ENCODE data around the gene TBC1D22A. TPM values are rescaled to one million over a fixed set of nuclear protein-coding genes. Genes with fewer than 3 reads are reported as not detected.

TBC1D22A gene
- total RNA-seq, 4 donors from 2014 or later = 31.2 to 111 (median 41.8) TPM

DNA sequence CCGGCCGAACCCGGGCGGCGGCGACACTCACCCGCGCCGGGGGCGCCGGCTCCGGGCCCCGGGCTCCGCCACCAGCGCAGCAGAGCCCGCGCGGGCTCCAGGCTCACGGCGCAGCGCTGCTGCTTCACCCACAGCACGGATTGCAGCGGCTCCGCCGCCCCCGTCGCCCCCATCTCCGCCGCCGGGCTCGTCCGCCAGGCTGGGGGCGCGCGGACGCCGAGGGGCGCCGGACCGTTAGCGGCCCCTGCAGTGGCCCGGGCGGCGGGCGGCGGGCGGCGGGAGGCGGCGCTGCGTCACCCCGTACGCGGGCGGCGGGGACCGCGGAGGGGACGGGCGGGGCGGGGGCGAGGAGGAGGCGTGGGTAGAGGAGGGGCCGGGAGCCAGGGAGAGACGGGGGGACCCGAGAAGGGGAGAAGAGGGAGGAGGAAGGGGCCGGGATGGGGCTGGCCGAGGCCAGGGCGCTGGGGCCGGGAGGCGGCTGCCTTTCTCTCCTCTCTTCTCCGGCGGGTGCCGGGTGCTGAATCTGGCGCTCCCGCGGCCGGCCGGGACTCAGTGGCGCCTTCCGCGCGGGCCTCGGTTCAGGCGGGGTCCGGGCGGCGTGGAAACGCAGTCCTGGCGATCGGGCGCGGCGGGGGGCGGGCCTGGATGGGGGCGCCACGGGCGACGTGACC, 24.3 kb upstream of the TBC1D22A start, which contains the start of gene CERK:
TSS of gene CERK (minus strand) at position 277 of the 671 bp plus-strand sequence. CDS start at position 173, 104 bp downstream.
- in situ Hi-C loops (cut with MboI; ENCODE audit: low pct_ligation_motif_present in 1 of 4, low pct_unique_long_range_greater_than_20kb in 1 of 4, low sequenced_read_pairs in 3 of 4) = loop anchor here in 1 of 4 donors (25.0 kb wide), 1 partner anchor 176 kb away; no protein-coding TSS in a partner anchor
- intact Hi-C loops (cut with DNase I; ENCODE audit: low total_unique reads) = no loop called here
- 1% methylated on average over 19 of the region's 99 CpGs; no CpG with 5 or more reads in 1 of the 2 donors for WGBS, 2 donors (ENCODE audit: low coverage in 1 of 2)

DNA sequence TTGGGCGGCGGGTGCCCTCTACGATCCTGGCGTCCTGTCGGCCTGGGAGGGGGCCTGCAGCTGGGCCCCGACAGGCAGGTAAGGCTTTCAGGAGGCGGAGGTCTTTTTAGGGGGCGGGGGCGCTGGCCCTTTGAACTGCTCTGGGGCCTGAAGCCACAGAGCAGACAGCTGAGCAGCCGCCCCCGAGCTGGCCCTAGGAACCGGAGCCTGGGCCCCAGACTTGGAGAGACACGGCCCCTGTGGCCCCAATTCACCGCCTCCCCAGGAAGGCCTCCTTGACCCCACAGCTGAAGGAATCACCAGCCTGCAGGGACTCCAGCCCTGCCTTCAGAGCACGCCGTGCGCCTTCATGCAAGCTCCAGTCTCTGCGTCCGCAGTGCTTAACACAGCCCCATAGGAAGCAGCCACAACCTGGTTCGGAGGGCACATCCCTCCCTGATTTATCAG, 23.8 kb upstream of the TBC1D22A start:
- Histone ChIP-seq H3K27me3 (no peaks in the 10 kb centered on the region), H3K4me3 (peak overlapping the region; percentile 76 to 88 (median 84)), H3K9me3 (no peaks in the 10 kb centered on the region), H3K36me3 (no peaks in the 10 kb centered on the region), H3K27ac (peak overlapping the region; percentile 92 to 95 (median 94)), H3K4me1 (peaks cover 32 to 88% (median 62%) of the 10 kb centered on the region in 4 donors)
- no peak for DNase-seq
- in situ Hi-C loops (cut with MboI; ENCODE audit: low pct_ligation_motif_present in 1 of 4, low pct_unique_long_range_greater_than_20kb in 1 of 4, low sequenced_read_pairs in 3 of 4) (loop anchor here in 1 of 4 donors (25.0 kb wide), 1 partner anchor 176 kb away; no protein-coding TSS in a partner anchor), intact Hi-C loops (cut with DNase I; ENCODE audit: low total_unique reads) (no loop called here)
- WGBS, 2 donors (ENCODE audit: low coverage in 1 of 2) = 12% methylated on average over 12 of the region's 20 CpGs; no CpG with 5 or more reads in 1 of the 2 donors
- TF ChIP-seq EP300 (IDR thresholded peaks at IDR 0.05; ENCODE audit: low read depth) = no peak
- TF ChIP-seq POLR2AphosphoS5 (IDR thresholded peaks at IDR 0.05) = no peak
- TF ChIP-seq, protein P1, sequence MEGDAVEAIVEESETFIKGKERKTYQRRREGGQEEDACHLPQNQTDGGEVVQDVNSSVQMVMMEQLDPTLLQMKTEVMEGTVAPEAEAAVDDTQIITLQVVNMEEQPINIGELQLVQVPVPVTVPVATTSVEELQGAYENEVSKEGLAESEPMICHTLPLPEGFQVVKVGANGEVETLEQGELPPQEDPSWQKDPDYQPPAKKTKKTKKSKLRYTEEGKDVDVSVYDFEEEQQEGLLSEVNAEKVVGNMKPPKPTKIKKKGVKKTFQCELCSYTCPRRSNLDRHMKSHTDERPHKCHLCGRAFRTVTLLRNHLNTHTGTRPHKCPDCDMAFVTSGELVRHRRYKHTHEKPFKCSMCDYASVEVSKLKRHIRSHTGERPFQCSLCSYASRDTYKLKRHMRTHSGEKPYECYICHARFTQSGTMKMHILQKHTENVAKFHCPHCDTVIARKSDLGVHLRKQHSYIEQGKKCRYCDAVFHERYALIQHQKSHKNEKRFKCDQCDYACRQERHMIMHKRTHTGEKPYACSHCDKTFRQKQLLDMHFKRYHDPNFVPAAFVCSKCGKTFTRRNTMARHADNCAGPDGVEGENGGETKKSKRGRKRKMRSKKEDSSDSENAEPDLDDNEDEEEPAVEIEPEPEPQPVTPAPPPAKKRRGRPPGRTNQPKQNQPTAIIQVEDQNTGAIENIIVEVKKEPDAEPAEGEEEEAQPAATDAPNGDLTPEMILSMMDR (IDR thresholded peaks at IDR 0.05) = no peak
- TF ChIP-seq POLR2A (IDR thresholded peaks at IDR 0.05) = no peak

More for the DNA sequence above, 24.3 kb upstream of the TBC1D22A start, which contains the start of gene CERK:
- H3K27me3 ChIP-seq = no peaks in the 10 kb centered on the region
- TF ChIP-seq, protein P1 (IDR thresholded peaks at IDR 0.05) = no peak
- TF ChIP-seq EP300 (IDR thresholded peaks at IDR 0.05; ENCODE audit: low read depth) (no peak), POLR2A (IDR thresholded peaks at IDR 0.05) (peak; percentile 31), POLR2AphosphoS5 (IDR thresholded peaks at IDR 0.05) (no peak)
- H3K27ac ChIP-seq = peak within 1 kb of the TSS; percentile 92 to 95 (median 94)
- H3K9me3 ChIP-seq = no peaks in the 10 kb centered on the region
- H3K4me1 ChIP-seq = peaks cover 37 to 88% (median 65%) of the 10 kb centered on the region in 4 donors
- peak; percentile 87 for DNase-seq
- no peaks in the 10 kb centered on the region for H3K36me3 ChIP-seq
- H3K4me3 ChIP-seq = peak within 1 kb of the TSS; percentile 76 to 88 (median 84)

DNA sequence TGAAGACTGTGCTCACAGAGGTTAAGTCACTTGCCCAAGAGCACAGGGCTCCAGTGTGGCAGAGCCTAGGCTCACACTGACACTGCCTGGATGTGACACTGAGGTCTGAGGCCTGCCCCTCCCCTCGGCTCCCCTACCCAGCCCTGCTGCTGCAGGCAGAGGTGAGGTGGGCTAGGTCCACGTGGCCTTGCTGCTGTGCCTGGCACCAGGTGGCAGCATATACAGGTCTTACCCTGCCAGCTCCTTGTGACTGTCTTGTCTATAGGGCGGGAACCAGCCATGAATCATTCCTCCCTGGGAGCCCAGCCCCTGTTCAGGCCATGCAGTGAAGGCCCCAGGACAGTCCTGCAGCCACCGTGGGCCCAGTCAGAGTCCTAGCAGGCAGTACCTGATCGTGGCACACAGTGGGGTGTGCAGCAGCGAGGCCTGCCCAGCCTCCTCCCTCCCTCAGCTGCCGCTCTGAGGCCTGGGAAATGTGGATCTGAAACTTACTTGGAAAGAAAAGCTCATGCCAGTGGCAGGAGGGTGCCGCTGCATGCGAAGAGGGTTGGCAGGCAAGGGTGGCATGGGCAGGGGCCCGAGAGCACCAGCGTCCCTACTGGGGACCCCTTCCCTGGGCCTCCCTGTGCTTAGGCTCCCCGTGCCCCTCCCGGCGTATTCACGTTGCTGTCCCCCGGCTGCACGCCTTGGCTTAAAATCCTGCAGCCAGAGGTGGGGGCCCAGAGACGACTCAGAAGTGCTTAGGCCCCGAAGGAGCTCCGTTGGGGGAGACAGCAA, 23.2 kb upstream of the TBC1D22A start:
- Histone ChIP-seq H3K4me3 (peak overlapping the region; percentile 76 to 88 (median 84)), H3K27ac (peak overlapping the region; percentile 92 to 95 (median 94)), H3K4me1 (peaks cover 33 to 88% (median 60%) of the 10 kb centered on the region in 4 donors), H3K9me3 (no peaks in the 10 kb centered on the region), H3K36me3 (no peaks in the 10 kb centered on the region), H3K27me3 (no peaks in the 10 kb centered on the region)
- 44% methylated on average over 20 of the region's 20 CpGs; no CpG with 5 or more reads in 1 of the 2 donors for WGBS, 2 donors (ENCODE audit: low coverage in 1 of 2)
- peak; percentile 86 for DNase-seq
- peak; percentile 42 to 67 (median 47) for TF ChIP-seq POLR2AphosphoS5 (IDR thresholded peaks at IDR 0.05)
- TF ChIP-seq, protein P1 (IDR thresholded peaks at IDR 0.05) = peak in 4 of 5 experiments; percentile 12 to 51 (median 27)
- TF ChIP-seq POLR2A (IDR thresholded peaks at IDR 0.05) = peak; percentile 50
- TF ChIP-seq EP300 (IDR thresholded peaks at IDR 0.05; ENCODE audit: low read depth) = no peak
- in situ Hi-C loops (cut with MboI; ENCODE audit: low pct_ligation_motif_present in 1 of 4, low pct_unique_long_range_greater_than_20kb in 1 of 4, low sequenced_read_pairs in 3 of 4) (loop anchor here in 1 of 4 donors (25.0 kb wide), 1 partner anchor 177 kb away; no protein-coding TSS in a partner anchor), intact Hi-C loops (cut with DNase I; ENCODE audit: low total_unique reads) (no loop called here)

Measured in transverse colon (tissue), 4 donors.